Endothelial cell of umbilical vein (primary cell): ENCODE results near the gene NACAD. TPM values are rescaled to one million over a fixed set of nuclear protein-coding genes. Genes with fewer than 3 reads are reported as not detected.

Source experiments
- BruUV-seq: library from RNA; stranded (reverse); fragments of 400-500 nt; replicated peaks from 2 replicates; lab custom pipeline; 2021; lab: Mats Ljungman, UMichigan
- CTCF ChIA-PET: fragments of 300-600, 350-600 bp; sonication (Branson Sonifier 250); formaldehyde crosslinking; loops from one replicate; lab custom pipeline; 2021; ENCODE audit warnings: antibody characterized with exemption, inconsistent platforms; lab: Charles Lee
- POLR2A ChIA-PET: fragments of 300-600, 350-600 bp; sonication (Branson Sonifier 250); formaldehyde crosslinking; loops from one replicate; lab custom pipeline; 2021; ENCODE audit warnings: antibody characterized with exemption, inconsistent platforms; lab: Charles Lee
- DNase-seq: peaks from one replicate; pipeline ENCODE4 v3.0.0-alpha.2; 2011; ENCODE audit warnings: low read depth, low spot score
- FAIRE-seq: peaks from 2 replicates; lab custom pipeline; 2011; peaks lifted over from hg19 to GRCh38; lab: Jason Lieb, UNC
- H2AFZ ChIP-seq: 2 replicates; pipeline ENCODE4 v1.6.0; 2012; ENCODE audit warnings: low read depth, low read length, control low read depth, inconsistent platforms
- H3K27ac ChIP-seq: 2 replicates; pipeline ENCODE4 v1.5.1; 2011; ENCODE audit warnings: low read depth, mild to moderate bottlenecking, control low read depth, low read length, moderate library complexity; ENCODE audit not compliant: insufficient read depth
- H3K27me3 ChIP-seq, 2 experiments: 2 replicates each; pipeline versions ENCODE4 v1.6.0 to v1.6.1; 2011; ENCODE audit warnings: low read length in 2 of 2, mixed read lengths in 1 of 2; ENCODE audit not compliant: control insufficient read depth in 2 of 2, insufficient read depth in 2 of 2
- H3K36me3 ChIP-seq, 2 experiments: 2 replicates in 1 of 2; 3 replicates in 1 of 2; pipeline ENCODE4 v1.5.1; 2011; ENCODE audit warnings: low read length in 2 of 2, mild to moderate bottlenecking in 1 of 2, moderate library complexity in 1 of 2; ENCODE audit not compliant: control insufficient read depth in 2 of 2, insufficient read depth in 2 of 2; ENCODE audit errors: extremely low read depth in 1 of 2
- H3K4me1 ChIP-seq: 3 replicates; pipeline ENCODE4 v1.5.1; 2011; ENCODE audit warnings: mild to moderate bottlenecking, low read length; ENCODE audit not compliant: control insufficient read depth, insufficient read depth; ENCODE audit errors: extremely low read depth
- H3K4me2 ChIP-seq: 2 replicates; pipeline ENCODE4 v1.6.1; 2011; ENCODE audit warnings: low read length, control low read depth, mixed read lengths; ENCODE audit not compliant: insufficient read depth
- H3K4me3 ChIP-seq, 3 experiments: fragments of 200-600 bp in 1 of 3; sonication (generic), shearing (Covaris generic) in 1 of 3; replicated peaks in 1 of 3; 2 replicates each; pipeline ENCODE4 v1.5.1; 2011 to 2016; ENCODE audit warnings: control low read depth in 3 of 3, low read length in 3 of 3, mild to moderate bottlenecking in 2 of 3, inconsistent platforms in 1 of 3, low read depth in 1 of 3, moderate library complexity in 1 of 3; ENCODE audit not compliant: insufficient read depth in 1 of 3
- H3K79me2 ChIP-seq: 2 replicates; pipeline ENCODE4 v1.6.0; 2012; ENCODE audit warnings: low read length, inconsistent platforms; ENCODE audit not compliant: control insufficient read depth, insufficient read depth
- H3K9ac ChIP-seq: replicated peaks from 2 replicates; pipeline ENCODE3; 2011; ENCODE audit warnings: low read length, control low read depth; ENCODE audit not compliant: insufficient read depth; ENCODE audit errors: extremely low read depth
- H3K9me1 ChIP-seq: replicated peaks from 3 replicates; pipeline ENCODE4 v1.6.0; 2011; ENCODE audit warnings: mild to moderate bottlenecking, low read length; ENCODE audit not compliant: control insufficient read depth, insufficient read depth; ENCODE audit errors: extremely low read depth
- H3K9me3 ChIP-seq: replicated peaks from 2 replicates; pipeline ENCODE4 v1.5.1; 2012; ENCODE audit warnings: low read length, inconsistent platforms; ENCODE audit not compliant: control insufficient read depth, insufficient read depth
- H4K20me1 ChIP-seq: replicated peaks from 2 replicates; pipeline ENCODE3; 2011; ENCODE audit warnings: mild to moderate bottlenecking, low read length; ENCODE audit not compliant: control insufficient read depth, insufficient read depth; ENCODE audit errors: extremely low read depth
- EZH2 ChIP-seq: IDR thresholded peaks from 2 replicates; pipeline ENCODE4 v1.6.1; 2012; ENCODE audit warnings: borderline replicate concordance, low read depth, mild to moderate bottlenecking, moderate library complexity, low read length, inconsistent platforms; ENCODE audit not compliant: severe bottlenecking
- FOS ChIP-seq: IDR thresholded peaks from 2 replicates; pipeline ENCODE4 v1.6.1; 2011; ENCODE audit warnings: mild to moderate bottlenecking, low read length, moderate library complexity, borderline replicate concordance; ENCODE audit not compliant: insufficient read depth
- GATA2 ChIP-seq: IDR thresholded peaks from 2 replicates; pipeline ENCODE4 v1.7.0; 2011; ENCODE audit warnings: low read depth, mild to moderate bottlenecking, moderate library complexity, mixed read lengths, low read length; ENCODE audit not compliant: insufficient read length, insufficient read depth
- JUN ChIP-seq: IDR thresholded peaks from 2 replicates; pipeline ENCODE4 v1.6.1; 2011; ENCODE audit warnings: borderline replicate concordance, low read depth; ENCODE audit not compliant: insufficient read length, insufficient read depth
- MYC ChIP-seq: IDR thresholded peaks from one replicate; pipeline ENCODE4 v1.6.1; 2011; ENCODE audit warnings: mild to moderate bottlenecking, low read depth, low read length
- POLR2A ChIP-seq: IDR thresholded peaks from 2 replicates; pipeline ENCODE4 v1.6.1; 2012; ENCODE audit warnings: low read depth, mild to moderate bottlenecking, control low read depth, low read length
- POLR2AphosphoS5 ChIP-seq: IDR thresholded peaks from 2 replicates; pipeline ENCODE4 v1.6.1; 2012; ENCODE audit warnings: low read depth, mild to moderate bottlenecking, control low read depth, low read length, moderate library complexity; ENCODE audit not compliant: insufficient read depth
- dilution Hi-C: fragments of 300-500 bp; cut with MboI; formaldehyde crosslinking; loops from one replicate; pipeline ENCODE4 v1.15.0; 2019; ENCODE audit warnings: low sequenced_read_pairs; ENCODE audit not compliant: extremely low pct_ligation_motif_present
- intact Hi-C: fragments of 100-400 bp; cut with micrococcal nuclease; formaldehyde crosslinking; loops from one replicate; pipeline ENCODE4 v1.10.0; 2022
- polyA plus RNA-seq, 4 experiments: library from polyadenylated mRNA; depleted of rRNA in 3 of 4; stranded (reverse) in 3 of 4; unstranded in 1 of 4; fragments of >200 nt; gene quantifications; 2 replicates each; pipeline versions ENCODE4 v1.2.1 to v1.2.3, GENCODE V29; 2011 to 2012; ENCODE audit warnings: missing spikeins in 1 of 4
- total RNA-seq: library from RNA; stranded (reverse); gene quantifications from 2 replicates; pipeline ENCODE4 v1.2.3, GENCODE V29; 2021
- TF ChIP-seq, protein P1 (sequence below), 2 donors: IDR thresholded peaks; 1 replicate in 1 of 2; 2 replicates in 1 of 2; pipeline ENCODE4 v1.5.1; 2011; ENCODE audit warnings: low read length in 2 of 2, mild to moderate bottlenecking in 2 of 2, moderate library complexity in 2 of 2, control low read depth in 1 of 2, inconsistent platforms in 1 of 2, low read depth in 1 of 2; ENCODE audit not compliant: insufficient read depth in 1 of 2; ENCODE audit errors: extremely low read depth in 1 of 2
- TF ChIP-seq, protein P2 (sequence below): IDR thresholded peaks from 2 replicates; pipeline ENCODE4 v1.6.1; 2011; ENCODE audit not compliant: insufficient read depth, insufficient read length

The NACAD gene
- total and polyA plus RNA-seq, 2 donors (not counting 3 experiments of a cell fraction or from before 2014, with no cell fraction given) = 1.4 to 6.6 TPM

DNA sequence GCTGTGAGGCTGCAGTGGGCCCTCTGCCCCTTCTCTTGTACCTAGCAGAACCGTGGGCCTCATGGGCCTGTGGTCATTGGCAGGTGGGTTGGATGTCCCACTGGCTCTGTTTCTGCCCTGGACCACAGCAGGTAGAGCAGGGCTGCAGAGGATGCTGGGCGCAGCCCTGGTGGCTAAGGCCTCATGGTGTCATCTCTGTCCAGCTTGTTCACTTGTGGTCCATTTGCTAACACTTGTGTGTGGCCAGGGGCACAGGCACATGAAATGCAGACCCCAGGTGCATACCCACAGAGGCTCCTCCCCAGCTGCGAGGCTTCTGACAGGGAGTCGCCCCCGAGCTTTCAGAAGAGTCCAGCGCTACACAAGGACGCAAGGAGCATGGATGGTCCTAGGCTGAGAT, 45.1 kb upstream of the NACAD start:
- FAIRE-seq = no peak
- POLR2A ChIA-PET = no interaction called here
- H3K9me1 ChIP-seq = no peaks in the 10 kb centered on the region

More for the DNA sequence above, 45.1 kb upstream of the NACAD start:
- no peaks in the 10 kb centered on the region for H4K20me1 ChIP-seq
- no peaks in the 10 kb centered on the region for H3K4me1 ChIP-seq
- no peaks in the 10 kb centered on the region for H3K36me3 ChIP-seq
- BruUV-seq = no TSS peak
- no peaks in the 10 kb centered on the region for H3K79me2 ChIP-seq
- TF ChIP-seq, protein P1, sequence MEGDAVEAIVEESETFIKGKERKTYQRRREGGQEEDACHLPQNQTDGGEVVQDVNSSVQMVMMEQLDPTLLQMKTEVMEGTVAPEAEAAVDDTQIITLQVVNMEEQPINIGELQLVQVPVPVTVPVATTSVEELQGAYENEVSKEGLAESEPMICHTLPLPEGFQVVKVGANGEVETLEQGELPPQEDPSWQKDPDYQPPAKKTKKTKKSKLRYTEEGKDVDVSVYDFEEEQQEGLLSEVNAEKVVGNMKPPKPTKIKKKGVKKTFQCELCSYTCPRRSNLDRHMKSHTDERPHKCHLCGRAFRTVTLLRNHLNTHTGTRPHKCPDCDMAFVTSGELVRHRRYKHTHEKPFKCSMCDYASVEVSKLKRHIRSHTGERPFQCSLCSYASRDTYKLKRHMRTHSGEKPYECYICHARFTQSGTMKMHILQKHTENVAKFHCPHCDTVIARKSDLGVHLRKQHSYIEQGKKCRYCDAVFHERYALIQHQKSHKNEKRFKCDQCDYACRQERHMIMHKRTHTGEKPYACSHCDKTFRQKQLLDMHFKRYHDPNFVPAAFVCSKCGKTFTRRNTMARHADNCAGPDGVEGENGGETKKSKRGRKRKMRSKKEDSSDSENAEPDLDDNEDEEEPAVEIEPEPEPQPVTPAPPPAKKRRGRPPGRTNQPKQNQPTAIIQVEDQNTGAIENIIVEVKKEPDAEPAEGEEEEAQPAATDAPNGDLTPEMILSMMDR (IDR thresholded peaks at IDR 0.05; ENCODE audit: extremely low read depth in 1 of 2, insufficient read depth in 1 of 2, low read depth in 1 of 2, low read length in 2 of 2) = no peak
- TF ChIP-seq JUN = no peak
- TF ChIP-seq, protein P2, sequence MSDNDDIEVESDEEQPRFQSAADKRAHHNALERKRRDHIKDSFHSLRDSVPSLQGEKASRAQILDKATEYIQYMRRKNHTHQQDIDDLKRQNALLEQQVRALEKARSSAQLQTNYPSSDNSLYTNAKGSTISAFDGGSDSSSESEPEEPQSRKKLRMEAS = no peak
- no peak for TF ChIP-seq POLR2A
- TF ChIP-seq FOS = no peak
- TF ChIP-seq EZH2 = no peak
- TF ChIP-seq GATA2 = no peak
- TF ChIP-seq MYC = no peak
- TF ChIP-seq POLR2AphosphoS5 = no peak
- H3K27ac ChIP-seq = no peak overlapping the region
- H3K9ac ChIP-seq = no peak overlapping the region
- intact Hi-C loops (no loop called here), dilution Hi-C loops (no loop called here)
- peaks cover 4 to 5% of the 10 kb centered on the region in 2 experiments for H3K27me3 ChIP-seq
- no peak overlapping the region for H3K4me2 ChIP-seq
- H3K4me3 ChIP-seq = no peak overlapping the region
- DNase-seq = no peak
- H3K9me3 ChIP-seq = no peaks in the 10 kb centered on the region
- no peak overlapping the region for H2AFZ ChIP-seq
- CTCF ChIA-PET = interaction anchor here (0.6 to 9.8 kb wide), 2 partner anchors 29 to 161 kb away, joined by 3 to 585 read pairs; no protein-coding TSS in a partner anchor
